Muscle of back (tissue), 11 donors: ENCODE results near the gene TLN1. TPM values are rescaled to one million over a fixed set of nuclear protein-coding genes. Genes with fewer than 3 reads are reported as not detected.

ENCODE experiments used
- DNase-seq, 3 donors: peaks; one replicate each; pipeline versions ENCODE4 v3.0.0 to v3.0.0-alpha.2; 2013
- polyA plus RNA-seq, 10 donors: library from polyadenylated mRNA; unstranded; fragments of 120-200 nt; gene quantifications; one replicate each; pipeline ENCODE4 v1.2.1, GENCODE V29; 2013; ENCODE audit not compliant: insufficient read length in 10 of 10

TLN1 gene
- polyA plus RNA-seq, 10 donors: 96.0 to 136 (median 108) TPM

DNA sequence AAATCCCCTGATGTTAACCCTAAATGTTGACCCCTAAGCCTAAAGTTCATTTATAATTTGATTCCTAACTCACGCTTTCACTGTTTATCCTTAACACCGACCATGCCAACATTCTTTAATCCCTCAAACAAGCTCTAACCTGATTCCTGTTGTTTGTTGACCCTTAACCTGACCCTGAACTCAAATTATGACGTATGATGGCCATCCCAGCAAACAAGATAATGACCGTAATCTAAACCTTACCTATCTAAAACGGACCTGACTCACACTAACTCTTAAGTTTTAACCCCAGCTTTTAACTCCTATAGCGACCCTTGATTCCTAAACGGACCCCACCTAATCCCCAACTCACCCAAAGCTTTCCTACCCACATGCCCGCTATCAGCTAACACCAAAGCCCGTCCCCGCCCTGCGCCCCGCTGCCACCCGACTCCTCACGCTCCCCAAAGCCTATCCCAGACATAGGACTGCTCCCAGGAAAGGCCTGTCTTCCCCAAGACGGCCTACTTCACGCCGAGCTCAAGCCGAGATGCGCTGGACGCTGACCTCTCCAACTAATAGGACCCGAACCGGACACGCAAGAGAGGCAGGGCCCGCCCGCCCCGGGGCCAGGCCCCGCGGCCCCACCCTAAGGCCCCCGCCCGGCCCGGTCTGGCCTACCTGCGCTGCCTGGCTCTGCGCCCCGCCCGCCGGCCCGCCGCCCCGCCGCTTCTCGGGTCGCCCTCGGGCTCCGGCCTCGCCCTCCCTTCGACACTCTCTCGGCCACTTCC, 395 bp downstream of the TLN1 start:
- DNase-seq: no peak

DNA sequence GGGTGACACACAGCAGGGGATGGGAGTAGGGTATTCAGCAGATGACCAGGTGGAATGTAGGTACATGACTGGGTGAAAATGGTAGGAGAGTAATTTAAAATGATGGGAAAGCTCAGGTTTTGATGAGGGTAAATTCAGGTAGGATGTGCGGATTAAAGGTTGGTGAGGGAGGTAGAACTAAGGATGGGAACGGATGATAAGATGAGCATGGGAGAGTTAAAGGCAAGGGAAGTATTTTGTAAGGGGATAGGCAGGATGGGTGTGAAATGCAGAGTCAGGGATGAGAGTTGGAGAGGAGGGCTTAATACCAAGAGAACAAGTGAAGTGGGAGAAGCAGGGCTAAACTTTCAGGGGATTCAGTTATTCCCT, 1.5 kb downstream of the TLN1 start:
- DNase-seq: no peak

DNA sequence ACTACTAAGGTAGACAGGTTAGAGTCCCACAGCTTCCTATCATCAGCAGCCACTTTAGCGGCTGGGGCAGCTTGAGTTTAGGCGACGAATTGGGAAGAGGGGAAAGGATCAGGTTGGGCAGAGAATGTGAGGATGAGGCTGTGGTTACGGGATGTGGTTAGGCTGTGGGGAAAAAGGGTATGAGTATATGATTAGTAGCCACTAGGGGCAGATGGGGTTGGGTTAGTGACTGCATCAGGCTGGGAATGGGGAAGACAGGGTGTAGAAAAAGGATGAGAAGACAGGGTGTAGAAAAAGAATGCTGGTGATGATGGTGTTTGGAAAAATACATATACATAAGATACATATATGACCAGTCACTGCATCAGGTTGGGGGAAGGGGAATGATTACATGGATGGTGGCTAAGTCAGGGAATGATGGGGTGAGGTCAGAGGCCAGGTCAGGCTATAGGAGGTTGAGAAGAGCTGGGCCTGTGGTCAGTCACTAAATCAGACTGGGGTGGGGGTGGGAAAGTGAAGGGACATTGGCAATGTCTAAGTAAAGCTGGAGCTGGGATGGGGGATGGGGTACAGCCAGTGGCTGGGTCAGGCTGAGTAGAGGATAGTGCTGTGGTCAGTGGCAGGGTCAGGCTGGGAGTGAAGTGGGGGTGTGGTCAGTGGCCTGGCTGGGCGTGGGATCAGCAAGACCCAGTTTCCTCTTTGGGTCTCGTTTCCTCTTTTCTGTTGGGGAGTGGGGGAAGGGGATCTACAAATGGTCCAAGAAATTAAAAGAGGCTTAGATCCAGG, 2.1 kb downstream of the TLN1 start:
- peak; percentile 34 to 79 (median 60) for DNase-seq

DNA sequence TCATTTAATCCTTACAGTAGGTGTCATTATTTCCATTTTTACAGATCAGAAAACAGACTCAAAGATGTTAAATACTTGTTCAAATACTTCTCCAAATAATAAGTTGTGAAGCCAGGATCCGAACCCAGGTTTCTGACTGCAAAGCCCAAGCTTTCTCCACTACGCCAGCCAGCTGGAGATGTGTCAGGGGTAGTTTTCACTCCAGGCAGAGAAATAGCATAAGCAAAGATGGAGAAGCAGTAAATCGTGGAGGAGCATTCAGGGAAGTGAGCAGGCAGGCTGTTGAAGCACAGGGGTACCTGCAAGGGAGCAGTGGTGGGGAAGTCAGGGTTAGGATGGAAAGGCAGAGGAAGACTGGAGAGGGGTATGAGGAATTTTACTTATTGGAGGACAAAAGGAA, 2.9 kb downstream of the TLN1 start:
- no peak for DNase-seq

DNA sequence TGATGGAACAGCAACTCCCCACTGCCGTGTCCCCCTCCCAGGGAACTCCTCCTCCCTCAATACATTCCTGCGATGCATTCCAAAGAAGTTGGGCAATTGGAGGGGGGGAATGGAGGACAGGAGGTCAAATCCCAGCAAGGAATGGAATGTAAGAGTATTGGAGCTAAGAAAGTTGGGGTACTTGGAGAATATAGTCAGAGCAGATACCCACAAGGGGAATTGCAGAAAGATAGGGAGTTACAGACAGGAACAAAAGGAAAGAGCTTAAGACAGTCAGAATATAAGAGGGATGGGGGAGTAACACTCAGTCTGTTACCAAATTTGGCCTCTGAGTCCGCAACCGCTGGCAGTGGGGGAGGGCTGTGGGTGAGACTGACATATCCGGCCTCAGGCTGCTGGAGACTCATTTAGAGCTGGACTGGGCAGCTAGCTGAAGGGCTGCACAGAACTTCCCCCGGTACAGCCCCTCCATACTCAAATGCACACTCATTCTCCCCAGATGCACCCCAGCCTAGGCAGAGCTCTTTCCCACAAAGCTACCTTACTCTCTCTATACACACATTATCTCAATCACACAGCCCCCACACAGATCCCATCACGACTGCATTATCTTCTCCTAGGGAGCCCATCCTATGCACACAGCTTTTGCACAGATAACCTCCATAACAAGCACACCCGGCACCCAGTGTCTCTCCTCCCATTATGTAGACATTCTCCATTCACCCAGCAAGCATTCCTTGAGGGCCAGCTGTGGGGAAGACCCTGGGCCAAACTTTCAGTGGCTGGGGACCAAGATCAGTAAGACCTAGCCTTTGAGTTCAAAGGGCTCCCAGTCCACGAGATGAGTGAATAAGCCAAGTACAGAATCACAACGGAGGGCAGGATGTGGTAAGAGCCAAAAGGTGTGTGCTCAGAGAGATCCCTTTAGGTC, 3.7 kb downstream of the TLN1 start:
- DNase-seq: peak; percentile 53 to 87 (median 68)

DNA sequence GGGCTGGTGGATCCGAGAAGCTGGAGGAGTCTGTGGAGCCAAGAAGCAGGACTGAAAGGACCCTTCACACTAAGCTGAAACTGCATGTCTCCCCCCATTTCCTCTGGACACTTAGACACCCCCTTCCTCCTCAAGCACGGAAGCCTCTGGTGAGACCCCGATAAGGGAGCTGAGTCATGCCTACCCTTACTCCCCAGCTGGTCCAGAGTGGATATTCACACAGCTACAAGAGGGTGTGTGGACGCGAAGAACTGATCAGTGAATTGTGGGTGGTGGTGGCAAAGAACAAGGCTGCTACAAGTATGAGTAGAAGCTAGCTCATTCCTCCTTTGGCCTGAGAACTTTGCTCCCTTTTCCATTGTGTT, 4.3 kb downstream of the TLN1 start:
- DNase-seq: no peak

DNA sequence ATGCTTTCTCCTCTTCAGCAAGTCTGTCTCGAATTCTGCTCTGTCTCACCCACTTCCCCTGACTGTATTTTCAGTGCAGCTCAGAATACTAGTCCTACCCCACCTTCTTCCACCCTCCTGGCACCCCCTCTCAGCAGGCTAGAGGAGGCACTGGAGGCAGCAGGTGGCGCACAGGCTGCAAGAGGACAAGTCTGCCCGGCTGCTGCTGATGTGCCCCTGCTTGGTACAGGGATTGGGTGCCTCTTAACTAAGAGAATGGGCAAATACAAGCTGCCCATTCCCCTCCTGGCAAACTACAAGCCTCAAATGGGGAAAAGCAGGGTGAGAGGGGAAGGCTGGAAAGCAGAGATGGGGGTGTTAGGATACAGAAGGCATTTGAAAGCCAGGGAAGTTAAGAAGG, 5.1 kb downstream of the TLN1 start:
- DNase-seq: no peak

DNA sequence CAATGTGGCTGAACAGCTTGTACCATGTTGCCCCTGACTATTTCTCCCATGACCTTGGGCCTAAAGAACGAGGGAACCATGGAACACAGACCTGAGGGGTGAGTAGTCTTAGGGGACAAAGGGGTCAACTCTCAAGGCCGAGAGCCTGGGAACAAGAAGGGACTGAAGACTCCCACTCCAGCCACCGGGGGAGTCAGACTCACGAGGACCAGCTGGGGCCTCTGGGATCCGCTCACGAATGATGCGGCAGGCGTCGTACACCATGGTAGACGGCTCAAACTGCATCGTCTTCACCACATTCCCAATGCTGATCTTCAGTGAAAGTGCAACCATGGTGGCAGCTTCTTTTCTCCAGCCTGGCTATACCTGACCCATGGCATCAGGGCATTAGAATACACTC, 6.6 kb downstream of the TLN1 start:
- no peak for DNase-seq

DNA sequence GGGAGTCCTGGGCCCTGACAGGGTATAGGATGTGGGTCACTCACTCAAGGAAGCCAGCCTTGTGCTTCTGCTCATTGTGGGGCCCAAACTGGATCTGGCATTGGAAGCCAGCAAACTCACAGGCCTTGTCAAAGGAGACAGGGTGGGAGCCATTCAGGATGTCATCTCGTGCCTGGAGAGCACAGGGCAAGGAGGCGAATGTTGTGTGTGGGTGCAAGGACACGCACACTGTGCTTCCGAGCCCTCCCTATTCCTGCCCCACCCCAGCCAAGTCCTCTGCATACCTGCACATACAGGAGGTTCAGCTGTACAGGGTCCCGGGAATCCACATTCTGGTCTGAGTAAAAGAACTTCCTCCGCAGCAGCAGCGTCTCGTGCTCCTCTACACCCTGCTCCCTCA, 8.1 kb downstream of the TLN1 start:
- no peak for DNase-seq

DNA sequence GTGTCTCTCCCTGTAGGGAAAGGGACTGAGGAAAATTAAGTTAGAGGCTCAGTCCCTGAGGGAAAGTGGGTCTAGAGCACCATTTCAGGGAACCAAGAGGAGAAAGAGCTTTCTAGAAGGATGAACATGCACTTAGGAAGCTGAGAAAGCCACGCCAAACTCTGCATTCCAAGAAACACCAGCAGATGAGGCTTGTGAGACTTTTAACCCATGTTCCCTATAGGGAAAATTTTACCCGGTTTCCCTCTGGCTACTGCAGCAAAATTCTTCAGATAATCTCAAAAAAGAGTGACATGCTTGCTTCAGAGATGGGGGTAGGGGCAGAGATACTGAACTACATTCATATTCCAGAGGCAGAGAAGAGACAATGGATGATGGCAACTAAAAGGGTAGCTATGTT, 8.6 kb downstream of the TLN1 start:
- no peak for DNase-seq

DNA sequence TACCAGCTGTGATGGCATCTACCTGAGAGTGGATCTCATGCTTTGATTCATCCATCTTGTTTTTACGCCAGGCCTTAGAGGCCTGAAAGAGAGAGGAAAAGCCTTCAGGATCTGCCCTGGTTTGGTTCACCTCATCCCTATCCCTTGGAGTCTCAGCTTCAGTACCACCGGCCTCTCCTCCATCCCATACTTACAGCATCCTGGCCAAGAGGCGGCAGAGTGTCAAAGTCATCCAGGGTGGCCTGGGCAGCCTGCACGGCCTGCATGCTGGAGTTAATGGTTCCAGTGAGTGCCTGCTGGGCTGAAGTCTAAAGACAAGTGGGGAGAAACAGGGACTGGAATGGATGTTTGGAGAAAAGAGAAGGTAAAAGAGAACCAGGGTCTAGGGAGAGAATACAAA, 12.4 kb downstream of the TLN1 start:
- no peak for DNase-seq

DNA sequence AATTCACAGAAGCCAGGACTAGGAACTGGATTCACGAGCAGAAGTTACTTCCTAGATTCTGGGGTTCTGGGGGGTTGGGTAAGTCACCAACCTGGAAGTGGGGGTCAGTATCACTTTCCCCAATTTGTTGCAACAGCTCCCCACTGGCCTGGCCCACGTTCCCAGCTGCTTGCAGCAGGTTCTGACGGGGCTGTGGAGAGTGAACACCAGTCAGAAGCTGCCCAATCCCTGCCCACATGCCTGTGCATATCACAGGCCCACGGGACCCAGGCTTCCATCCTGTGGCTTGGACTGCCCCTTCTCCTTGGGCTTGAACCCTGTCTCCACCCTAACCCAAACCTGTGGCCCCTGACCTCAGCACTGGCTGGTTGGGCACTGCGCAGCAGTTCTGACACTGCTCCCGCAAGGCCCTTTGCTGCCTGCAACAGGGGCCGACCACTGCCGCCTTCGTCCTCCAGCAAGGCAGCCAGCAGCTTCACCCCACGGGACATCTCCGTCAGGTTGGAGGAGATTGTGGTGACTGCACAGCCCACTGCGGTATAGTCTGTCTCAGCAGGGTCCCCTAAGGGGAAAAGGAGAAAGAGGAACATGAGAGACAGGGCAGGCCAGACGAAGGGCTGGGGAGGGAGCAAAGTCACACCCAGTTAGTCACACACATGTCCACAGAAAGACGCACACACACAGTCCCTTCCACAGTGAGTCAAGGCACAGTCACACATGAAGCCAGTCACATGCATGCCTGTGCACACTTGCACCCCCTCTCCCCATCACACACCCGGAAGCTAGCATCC, 13.1 kb downstream of the TLN1 start:
- no peak for DNase-seq

DNA sequence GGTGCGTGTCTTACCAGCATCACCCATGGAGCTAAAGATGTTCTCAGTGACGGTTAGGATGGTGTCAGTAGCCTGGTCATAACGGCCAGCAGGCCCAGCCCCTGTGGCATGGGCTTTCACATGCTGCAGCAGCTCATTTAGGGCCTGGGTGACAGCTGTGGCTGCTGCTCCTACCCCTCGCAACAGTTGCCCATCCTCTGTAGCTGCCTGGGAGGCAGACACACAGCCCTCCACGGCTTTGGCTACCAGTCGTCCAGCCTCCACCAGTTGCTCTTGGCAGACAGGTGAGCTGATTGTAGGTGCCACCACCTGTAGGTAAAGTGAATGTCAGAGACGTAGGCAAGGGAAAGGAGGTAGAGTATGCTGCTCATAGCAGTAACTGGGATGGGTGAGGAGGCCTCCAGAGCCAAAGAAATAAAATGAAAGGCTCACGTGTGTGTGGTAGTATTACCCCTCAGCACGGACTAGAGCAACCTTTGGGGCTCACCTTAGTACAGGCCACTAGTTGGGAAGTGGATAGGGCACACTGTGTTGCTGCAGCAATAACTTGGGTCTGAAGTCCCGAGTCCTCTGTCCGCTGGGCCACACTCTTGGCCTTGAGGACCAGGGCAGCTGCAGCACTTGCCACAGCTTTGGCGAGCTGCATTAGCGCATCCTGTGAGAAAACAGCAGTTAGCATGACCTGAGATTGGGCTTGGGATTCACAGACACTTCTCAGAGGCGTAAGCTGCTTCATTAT, 14.7 kb downstream of the TLN1 start:
- DNase-seq: no peak

DNA sequence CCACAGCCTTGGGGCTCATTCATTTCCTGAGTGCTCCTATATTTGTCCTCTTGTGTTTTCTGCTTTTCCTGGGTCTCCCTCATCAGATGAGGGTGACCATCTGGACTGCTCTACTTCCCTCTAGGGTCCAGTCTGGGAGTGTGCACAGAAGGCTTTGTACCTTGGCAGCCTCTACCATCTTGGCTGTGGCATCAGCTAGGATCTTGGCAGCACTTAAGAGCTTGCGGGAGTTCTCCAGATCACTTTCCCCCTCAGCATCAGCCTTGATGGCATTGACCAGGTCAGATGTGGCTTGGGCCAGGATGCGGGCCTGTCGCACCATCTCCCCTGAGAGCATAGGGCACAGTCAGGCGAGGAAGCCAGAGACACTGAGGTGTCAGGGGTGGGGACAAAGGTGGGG, 15.8 kb downstream of the TLN1 start:
- no peak for DNase-seq

DNA sequence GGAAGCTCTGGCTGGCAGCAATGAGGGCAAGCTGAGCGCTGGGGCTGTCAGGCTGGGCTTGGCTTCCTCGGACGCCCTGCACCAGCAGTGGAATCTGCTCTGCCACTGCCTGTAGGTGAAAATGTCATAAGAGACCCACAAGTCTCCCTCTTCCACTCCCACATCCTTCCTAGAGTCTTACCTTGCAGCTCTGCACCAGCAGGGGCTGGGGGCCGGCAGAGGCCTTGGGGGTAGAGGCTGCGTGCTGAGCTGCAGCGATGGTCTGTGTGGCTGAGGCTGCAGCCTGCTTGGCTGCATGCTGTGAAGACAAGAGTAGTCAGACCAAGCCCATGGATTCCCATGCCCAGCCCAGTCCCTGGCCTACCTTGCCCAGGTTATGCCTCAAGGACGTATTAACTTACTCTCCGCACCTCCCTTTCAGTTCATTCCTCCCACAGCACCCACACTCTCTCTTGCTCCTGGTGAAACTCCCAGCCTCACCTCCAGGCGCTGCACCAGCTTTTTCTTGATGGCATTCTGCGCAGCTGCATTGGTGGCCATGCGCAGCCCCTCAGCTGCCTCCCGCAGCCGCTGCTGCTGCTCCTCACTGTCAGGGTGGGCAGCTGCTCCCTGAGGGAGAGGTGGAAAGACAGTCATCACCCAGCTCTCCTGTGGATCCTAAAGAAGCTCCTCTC, 17.3 kb downstream of the TLN1 start:
- no peak for DNase-seq

DNA sequence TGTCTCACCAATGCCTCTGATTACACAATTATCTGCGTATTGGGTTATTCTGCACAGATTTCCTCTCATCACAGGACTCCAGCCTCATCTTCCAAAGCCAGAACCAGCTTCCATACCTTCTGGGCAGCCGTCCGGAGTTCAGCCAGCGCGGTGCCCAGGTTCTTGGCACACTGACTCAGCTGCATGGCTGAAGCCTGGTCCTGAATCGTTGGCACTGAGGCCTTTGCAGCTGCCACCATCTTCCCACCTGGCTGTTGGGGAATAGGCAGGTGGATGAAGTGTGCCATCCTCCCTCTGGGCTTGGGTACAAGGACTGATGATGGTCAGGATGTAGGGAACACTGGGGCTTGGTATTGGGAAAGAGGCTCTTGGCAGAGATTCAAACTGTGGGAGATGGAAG, 17.9 kb downstream of the TLN1 start:
- no peak for DNase-seq

DNA sequence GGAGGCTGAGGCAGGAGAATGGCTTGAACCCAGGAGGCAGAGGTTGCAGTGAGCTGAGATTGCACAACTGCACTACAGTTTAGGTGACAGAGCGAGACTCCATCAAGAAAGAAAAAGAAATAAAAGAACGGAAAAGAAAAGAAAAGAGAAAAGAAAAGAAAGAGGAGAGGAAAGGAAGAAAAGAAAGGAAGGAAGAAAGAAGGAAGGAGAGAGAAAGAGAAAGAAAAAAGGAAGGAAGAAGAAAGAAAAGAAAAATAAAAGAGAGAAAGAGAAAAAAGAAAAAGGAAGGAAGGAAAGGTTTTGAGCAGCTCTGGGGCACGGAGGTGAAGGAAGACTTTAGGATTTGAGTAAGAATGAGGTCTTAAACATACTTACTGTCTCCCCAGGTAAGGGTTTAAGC, 18.4 kb downstream of the TLN1 start:
- DNase-seq: no peak

DNA sequence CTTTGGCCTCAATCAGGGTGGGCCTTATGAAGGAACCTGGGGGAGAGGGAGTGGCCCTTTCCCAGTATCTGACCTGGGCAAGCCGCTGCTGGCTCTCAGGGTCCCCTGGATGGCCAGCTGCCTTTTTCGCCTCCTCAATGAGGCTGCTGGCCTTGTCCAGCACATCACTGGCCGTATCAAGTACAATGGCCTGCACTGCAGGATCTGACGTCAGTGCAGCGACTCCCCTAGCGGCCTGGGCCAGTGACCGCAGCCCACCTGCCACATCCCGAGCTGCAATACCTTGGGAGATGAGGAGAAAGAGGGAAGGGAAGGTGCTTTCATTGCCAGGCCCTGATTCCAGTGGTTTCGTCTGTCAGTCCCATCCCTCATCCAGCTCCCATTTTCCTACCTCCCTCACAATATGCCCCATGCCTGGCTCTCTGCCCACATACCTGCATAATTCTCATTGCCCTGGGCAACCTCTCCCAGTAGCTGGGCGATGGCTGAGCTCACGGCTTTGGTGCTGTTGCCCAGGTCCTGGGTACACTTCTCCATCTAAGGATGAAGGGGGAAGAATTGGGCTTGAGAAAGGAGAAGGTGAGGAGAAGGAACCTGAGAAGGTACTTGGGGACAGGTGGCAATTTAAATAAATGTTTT, 19.1 kb downstream of the TLN1 start:
- DNase-seq: no peak

DNA sequence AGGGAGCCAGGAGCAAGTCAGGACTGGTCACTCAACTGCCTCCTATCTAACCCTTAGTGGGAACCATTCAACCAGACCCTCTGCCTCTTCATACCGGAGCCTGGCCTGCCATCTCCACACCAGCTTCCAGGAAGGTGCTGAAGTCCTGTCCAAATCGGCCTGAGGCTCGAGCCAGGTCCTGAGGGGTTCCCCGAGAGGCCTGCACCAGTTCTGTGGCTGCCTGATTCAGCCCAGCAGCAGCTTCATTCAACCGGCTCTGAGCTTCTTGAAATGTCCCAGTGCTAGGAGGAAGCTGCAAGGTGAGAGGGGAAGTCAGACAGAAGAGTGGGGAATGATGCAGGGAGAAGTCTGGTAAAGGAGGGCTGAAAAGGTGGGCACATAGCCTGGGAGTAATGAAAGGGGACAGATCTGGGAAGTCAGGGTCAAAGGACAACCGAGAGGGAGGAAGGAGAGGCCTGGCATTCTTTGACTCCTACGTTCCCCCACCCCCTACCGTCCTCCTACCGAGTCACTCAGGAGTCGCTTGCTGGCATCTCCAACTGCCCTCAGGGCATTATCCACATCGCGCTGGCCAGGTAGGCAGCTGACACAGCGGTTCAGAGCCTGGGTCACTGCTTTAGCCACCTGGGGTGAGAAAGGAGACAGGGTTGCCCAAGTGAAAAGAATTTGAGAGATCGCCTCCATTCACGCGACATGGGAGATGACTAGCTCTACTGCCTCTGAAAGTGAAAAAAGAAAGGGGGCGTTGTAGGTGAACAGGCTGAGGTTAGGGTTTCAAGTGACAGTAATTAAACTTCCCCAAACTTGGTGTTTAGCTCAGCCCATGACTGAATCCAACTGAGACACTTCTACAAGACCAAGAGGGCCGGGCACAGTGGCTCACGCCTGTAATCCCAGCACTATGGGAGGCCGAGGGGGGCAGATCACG, 20.2 kb downstream of the TLN1 start:
- no peak for DNase-seq
